SKM-1 (cell line): ENCODE results near the gene UBE4A.

Experiments
- DNase-seq: peaks from one replicate; lab custom pipeline; 2025; ENCODE audit not compliant: unreplicated experiment; lab: John Stamatoyannopoulos, UW

The UBE4A gene

DNA sequence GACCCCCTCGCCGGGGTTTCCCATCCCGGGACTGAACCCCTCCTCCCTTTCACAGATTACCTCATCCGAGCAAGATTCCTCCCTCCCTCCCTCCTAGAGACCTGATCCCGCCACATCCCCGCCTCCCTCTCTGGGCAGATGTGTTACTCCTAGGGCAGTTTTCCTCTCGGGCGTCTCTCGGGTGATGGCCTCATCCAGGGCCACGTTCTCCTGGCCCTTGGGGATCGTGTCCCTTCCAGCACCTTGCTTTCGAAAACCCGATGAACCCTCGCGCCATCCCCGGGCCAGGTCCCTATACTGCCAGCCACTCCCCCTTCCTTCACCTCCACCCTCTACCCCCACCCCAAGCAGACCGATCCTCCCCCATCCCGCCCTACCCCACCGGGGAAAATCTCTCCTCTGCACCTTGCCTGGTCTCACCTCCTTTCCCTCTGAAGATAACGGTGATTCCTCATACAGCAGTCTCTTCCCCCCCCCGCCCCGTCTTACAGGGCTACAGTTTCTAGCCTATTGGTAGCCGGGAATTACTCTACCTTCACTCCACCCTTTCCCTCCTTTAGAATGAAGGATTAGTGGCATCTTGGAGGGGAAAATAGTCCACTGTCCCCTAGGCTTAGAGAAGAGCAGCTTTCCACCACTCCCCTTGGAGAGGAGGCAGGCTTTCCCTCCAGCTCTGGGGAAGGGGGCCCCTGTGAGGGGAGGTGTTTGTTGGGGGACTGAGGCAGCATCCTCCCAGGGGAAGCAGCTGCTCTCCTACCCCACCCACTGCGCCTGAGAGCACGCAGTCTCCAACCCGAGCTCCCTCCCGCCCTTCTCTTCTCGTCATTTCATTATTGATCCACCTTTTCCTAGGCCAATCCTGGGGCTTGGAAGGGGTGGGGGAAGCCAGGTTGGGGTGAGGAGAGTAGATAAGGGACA is 78.1 kb downstream of the UBE4A start:
- DNase-seq: no peak

- no peak for DNase-seq
Measured at GRCh38 chr11:118438314-118438931, 79.0 kb downstream of the UBE4A start.

DNA sequence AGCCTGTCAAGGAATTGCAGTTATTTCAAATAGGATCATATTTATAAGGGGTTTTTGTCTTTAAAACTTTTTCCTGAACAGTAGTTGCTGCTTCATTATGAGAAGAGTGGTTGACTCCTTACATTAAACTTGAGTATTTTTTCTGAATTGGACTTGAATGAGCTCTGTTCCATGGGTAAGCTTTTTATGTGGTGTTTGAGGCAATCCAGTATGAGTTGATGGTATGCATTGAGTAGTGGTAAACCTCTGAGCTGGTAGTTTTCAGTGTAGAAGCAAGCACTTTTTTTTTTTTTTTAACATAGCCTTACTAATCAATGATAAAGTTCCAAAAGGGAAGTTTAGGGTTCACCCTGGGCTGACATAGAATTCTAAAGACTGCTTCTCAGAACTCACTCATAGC is 80.2 kb downstream of the UBE4A start:
- DNase-seq: no peak

- DNase-seq: no peak
Measured at GRCh38 chr11:118441770-118442275, 82.4 kb downstream of the UBE4A start.

GRCh38 chr11:118442301-118442700 is 82.9 kb downstream of the UBE4A start:
- DNase-seq: no peak

DNA sequence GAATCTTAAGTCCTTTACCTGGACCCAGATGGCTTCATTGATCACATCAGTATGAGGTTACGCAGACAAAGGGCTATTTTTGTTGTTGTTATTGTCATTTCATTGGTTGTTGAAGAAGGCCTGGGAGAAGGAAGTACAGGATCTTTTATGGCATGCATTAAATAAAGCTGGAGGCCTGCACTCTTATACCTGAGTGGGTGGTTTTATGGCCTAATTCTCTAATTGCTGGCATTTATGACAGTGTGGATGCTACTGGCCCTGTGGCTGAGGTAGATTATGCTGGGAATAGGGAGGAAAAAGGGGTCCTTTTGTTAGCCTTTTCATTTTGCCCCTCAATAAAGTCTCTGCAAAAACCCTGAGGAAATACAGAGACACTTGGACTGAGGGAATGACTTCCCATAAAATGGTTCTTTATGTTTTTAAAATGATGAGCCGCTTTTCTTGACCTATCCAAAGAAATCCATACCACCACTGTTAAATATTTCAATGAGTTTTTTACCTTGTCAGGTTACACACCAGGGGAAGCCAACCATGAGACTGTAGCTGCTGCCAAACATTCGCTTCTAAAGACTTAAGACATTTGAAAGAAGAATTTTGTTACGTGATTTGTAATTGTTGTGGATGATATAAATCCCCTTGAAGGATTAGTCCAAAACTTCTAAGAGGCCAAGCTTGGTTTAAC is 83.6 kb downstream of the UBE4A start:
- DNase-seq: no peak

DNA sequence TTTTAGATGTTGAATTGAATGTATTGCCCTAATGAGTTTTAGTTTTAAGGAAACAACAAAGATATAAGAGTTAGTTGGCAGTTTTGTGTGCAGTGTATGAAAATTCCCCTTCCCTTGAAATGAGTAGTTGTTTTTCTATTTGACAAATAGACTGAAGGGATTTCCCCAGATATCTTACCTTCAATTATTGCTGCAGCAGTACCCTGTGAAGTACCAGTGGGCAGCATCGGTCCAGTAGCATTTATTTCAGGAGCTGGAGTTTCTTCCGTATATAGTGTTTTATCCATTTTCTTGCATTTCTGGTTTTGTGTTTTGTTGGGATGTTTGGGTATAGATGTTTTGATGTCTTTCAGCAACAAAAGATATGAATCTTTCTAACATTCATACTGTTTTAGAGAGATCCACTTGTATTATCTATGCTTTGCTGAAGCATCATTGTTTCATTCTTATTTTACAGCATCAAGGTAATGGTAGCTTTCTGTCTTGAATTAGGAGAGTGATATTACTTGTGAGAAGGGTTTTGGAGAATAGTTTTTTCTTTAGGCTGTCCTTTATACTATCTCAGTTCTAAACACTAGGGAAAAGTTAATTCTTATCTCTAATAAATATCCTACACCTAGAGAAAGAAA is 84.3 kb downstream of the UBE4A start:
- DNase-seq: no peak

GRCh38 chr11:118447423-118447822 is 88.0 kb downstream of the UBE4A start:
- no peak for DNase-seq

DNA sequence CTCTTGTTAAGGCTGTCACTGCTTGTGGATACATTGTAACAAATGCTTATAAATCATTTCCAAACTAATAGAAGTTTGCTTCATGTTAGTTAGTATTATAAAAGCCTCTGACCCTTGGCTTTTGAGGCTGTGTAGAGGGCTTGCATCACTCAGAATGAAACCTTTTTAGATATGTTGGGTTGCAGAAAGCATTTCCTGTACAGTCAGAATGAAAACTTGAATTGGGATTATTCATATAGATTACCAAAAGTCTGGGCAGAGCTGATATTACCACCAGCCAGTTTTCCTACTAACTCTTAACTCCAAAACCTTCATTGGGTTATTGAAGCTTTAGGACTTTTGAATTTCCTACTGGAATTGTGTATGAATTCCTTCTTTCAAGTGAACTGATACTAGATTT is 88.9 kb downstream of the UBE4A start:
- DNase-seq: no peak
